Measurements from ENCODE around the gene RANBP3. TPM values are rescaled to one million over a fixed set of nuclear protein-coding genes. Genes with fewer than 3 reads are reported as not detected.

RANBP3 gene
- total and polyA plus RNA-seq, 7 donors = 40.5 to 71.7 (median 48.7) TPM

DNA sequence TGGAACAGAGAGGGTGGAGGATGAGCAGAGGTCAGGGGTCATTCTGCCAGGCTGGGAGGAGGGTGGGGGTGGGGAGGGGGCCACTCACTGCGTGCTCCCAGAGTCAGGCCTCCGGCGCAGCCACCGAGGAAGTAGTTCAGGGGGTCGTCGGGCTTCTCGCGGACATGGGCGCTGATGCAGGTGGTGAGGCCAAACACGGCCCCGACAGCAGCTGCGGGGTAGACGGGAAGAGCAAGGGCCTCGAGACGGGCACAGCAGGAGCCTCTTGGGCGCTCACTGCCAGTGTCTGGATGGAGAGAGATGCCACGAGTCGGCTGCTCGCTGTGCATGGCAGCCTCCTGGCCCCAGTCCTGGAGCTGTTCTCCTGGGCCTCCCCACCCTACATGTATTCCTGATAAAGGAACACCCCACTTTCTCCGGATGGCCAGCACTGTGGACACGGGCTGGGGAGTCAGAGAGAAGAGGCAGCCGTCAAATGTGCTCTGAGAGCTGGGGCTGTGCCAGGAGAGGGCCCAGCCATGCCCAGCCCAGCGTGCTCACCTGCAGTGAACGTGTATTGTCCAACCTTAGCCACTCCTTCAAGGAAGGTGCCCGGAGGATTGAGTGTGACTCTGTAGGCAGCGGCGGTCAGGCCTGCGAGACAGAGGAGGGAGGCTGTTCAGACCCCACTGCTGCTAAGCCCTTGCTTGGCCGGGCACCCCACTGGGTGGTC, 81.4 kb downstream of the RANBP3 start:
- ATAC-seq (no peak), DNase-seq (no peak)
- no peak overlapping the region for H3K4me3 ChIP-seq
- H3K27me3 ChIP-seq (ENCODE audit: insufficient read depth in 3 of 3, low read length in 2 of 3) = peaks cover 0 to 6% (median 0%) of the 10 kb centered on the region in 3 donors
- peaks cover 5% of the 10 kb centered on the region for H3K4me1 ChIP-seq
- no peak overlapping the region for H3K27ac ChIP-seq
- TF ChIP-seq, protein P1, sequence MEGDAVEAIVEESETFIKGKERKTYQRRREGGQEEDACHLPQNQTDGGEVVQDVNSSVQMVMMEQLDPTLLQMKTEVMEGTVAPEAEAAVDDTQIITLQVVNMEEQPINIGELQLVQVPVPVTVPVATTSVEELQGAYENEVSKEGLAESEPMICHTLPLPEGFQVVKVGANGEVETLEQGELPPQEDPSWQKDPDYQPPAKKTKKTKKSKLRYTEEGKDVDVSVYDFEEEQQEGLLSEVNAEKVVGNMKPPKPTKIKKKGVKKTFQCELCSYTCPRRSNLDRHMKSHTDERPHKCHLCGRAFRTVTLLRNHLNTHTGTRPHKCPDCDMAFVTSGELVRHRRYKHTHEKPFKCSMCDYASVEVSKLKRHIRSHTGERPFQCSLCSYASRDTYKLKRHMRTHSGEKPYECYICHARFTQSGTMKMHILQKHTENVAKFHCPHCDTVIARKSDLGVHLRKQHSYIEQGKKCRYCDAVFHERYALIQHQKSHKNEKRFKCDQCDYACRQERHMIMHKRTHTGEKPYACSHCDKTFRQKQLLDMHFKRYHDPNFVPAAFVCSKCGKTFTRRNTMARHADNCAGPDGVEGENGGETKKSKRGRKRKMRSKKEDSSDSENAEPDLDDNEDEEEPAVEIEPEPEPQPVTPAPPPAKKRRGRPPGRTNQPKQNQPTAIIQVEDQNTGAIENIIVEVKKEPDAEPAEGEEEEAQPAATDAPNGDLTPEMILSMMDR (IDR thresholded peaks at IDR 0.05) = no peak
- H3K9me3 ChIP-seq = no peaks in the 10 kb centered on the region
- H3K36me3 ChIP-seq (ENCODE audit: insufficient read depth in 1 of 2, low read depth in 1 of 2) = peaks cover 0 to 27% of the 10 kb centered on the region in 2 donors
- intact Hi-C loops (cut with DNase I) = no loop called here
- 86 to 87% (median 87%) methylated on average over 25 to 29 of the region's 29 CpGs for WGBS, 3 donors

DNA sequence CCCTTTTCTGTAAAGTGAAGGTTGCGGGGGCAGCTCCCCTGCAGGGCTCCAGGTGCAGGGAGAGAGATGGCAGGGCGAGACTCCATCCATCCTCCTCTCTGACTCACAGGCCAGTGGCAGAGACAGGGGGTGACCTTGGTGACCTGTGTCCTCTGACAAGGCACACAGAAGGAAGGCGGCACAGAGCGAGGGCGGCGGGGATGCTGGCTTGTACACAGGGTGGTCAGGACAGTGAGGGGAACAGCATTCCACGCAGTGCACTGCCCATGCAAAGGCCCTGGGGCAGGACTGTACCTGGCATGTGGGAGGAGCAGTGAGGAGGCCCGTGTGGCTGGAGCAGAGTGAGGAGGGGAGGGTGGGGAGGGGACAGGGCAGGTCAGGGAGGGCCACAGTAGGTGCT, 82.0 kb downstream of the RANBP3 start:
- WGBS, 3 donors = 88 to 90% (median 88%) methylated on average over 8 of the region's 8 CpGs
- H3K27me3 ChIP-seq (ENCODE audit: insufficient read depth in 3 of 3, low read length in 2 of 3) = peaks cover 0 to 12% (median 0%) of the 10 kb centered on the region in 3 donors
- H3K9me3 ChIP-seq = no peaks in the 10 kb centered on the region
- peaks cover 5% of the 10 kb centered on the region for H3K4me1 ChIP-seq
- TF ChIP-seq, protein P1 (IDR thresholded peaks at IDR 0.05) = no peak
- intact Hi-C loops (cut with DNase I) = no loop called here
- peaks cover 0 to 22% of the 10 kb centered on the region in 2 donors for H3K36me3 ChIP-seq (ENCODE audit: insufficient read depth in 1 of 2, low read depth in 1 of 2)
- H3K27ac ChIP-seq = no peak overlapping the region
- ATAC-seq (no peak), DNase-seq (no peak)
- no peak overlapping the region for H3K4me3 ChIP-seq

DNA sequence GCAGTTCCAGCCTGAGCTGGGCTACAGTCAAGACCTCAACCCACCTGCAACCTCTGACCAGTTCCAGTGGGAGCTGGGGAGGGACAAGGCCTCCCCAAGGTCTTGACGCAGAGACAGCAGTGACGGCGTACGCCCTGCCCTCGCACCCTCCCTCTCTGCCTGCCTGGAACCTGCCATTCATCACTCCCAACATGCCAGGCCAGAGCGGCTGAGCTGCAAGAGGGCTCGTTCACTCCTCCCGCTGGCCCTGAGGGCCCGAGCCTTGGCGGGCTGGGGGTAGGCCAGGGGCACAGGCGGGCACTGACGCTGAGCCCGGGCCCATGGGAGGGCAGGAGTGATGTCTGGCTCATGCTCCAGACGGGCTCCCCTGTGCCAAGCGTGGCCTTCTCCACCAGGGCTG, 82.5 kb downstream of the RANBP3 start:
- H3K36me3 ChIP-seq (ENCODE audit: insufficient read depth in 1 of 2, low read depth in 1 of 2) = peaks cover 0 to 22% of the 10 kb centered on the region in 2 donors
- ATAC-seq = no peak
- peaks cover 5% of the 10 kb centered on the region for H3K4me1 ChIP-seq
- WGBS, 3 donors = 77 to 90% (median 84%) methylated on average over 12 to 15 of the region's 15 CpGs
- no peaks in the 10 kb centered on the region for H3K9me3 ChIP-seq
- no peak overlapping the region for H3K4me3 ChIP-seq
- DNase-seq = no peak
- peaks cover 0 to 14% (median 0%) of the 10 kb centered on the region in 3 donors for H3K27me3 ChIP-seq (ENCODE audit: insufficient read depth in 3 of 3, low read length in 2 of 3)
- TF ChIP-seq, protein P1 (IDR thresholded peaks at IDR 0.05) = no peak
- intact Hi-C loops (cut with DNase I) = no loop called here
- H3K27ac ChIP-seq = no peak overlapping the region

DNA sequence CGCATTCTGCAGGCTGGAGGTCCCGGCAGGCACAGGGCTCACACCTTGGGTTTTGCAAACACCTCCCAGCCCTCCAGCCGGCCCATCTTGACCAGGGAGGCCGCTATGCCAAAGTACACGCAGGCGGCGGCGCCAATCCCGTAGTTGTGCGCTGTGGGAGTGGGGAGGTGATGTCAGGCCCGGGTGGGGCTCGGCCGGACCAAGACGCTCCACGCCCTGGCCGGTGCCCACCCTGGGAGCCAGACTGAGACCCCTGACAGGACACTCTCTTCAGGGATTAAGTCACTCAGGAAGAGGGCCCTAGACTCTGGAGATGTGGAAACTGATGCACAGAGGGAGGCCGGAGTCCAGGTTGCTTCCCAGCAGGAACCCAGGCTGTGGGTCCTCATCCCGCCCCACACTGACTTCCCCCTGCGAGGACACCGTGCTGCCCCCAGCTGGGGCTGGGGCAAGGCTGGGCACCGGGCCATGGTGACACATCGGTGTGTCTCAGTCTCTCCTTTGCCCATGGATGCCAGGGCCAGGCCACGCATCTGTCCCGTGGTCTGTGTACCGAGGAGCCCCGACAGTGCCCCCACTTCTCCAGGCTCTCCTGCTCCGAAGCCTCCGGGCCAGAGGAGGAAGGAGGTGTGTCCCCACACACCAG, 83.1 kb downstream of the RANBP3 start:
- Histone ChIP-seq H3K4me1 (peaks cover 5% of the 10 kb centered on the region), H3K9me3 (no peaks in the 10 kb centered on the region), H3K4me3 (no peak overlapping the region), H3K36me3 (ENCODE audit: insufficient read depth in 1 of 2, low read depth in 1 of 2) (peaks cover 0 to 22% of the 10 kb centered on the region in 2 donors), H3K27ac (no peak overlapping the region), H3K27me3 (ENCODE audit: insufficient read depth in 3 of 3, low read length in 2 of 3) (peaks cover 0 to 18% (median 0%) of the 10 kb centered on the region in 3 donors)
- 75 to 83% (median 80%) methylated on average over 26 to 28 of the region's 28 CpGs for WGBS, 3 donors
- intact Hi-C loops (cut with DNase I) = no loop called here
- no peak for ATAC-seq
- DNase-seq = no peak
- TF ChIP-seq, protein P1 (IDR thresholded peaks at IDR 0.05) = no peak

All from psoas muscle (tissue), 8 donors.